ENCODE results near the gene ACTR2. TPM values are rescaled to one million over a fixed set of nuclear protein-coding genes. Genes with fewer than 3 reads are reported as not detected.
A peak's percentile ranks its signal among the peaks of the same experiment; 100 is the strongest.

ACTR2 gene
- total and polyA plus RNA-seq, 2 of the 13 experiments (the other 11 are each of a cell fraction or from before 2014, with no cell fraction given) = 51.2 to 100 TPM

- TF ChIP-seq ZBTB39 (CRISPR knock-in tag; IDR thresholded peaks at IDR 0.05) (0 out of 2 replicates have a peak, but pooled peaks have one; percentile 59), CCAR2 (optimal IDR thresholded peaks at IDR 0.05; ENCODE audit: low read depth, low read length) (no peak), LBX2 (CRISPR knock-in tag; IDR thresholded peaks at IDR 0.05; ENCODE audit: borderline replicate concordance) (no peak), MEF2D (CRISPR knock-in tag; IDR thresholded peaks at IDR 0.05) (peak; percentile 91), ATAD3A (CRISPR knock-in tag; IDR thresholded peaks at IDR 0.05) (0 out of 2 replicates have a peak, but pooled peaks have one; percentile 47), ZNF136 (CRISPR knock-in tag; IDR thresholded peaks at IDR 0.05; ENCODE audit: low read depth) (peak; percentile 79; the same call in 1 of the 2 replicates), ZNF143 (CRISPR knock-in tag; IDR thresholded peaks at IDR 0.05) (no peak), ZNF331 (CRISPR knock-in tag; IDR thresholded peaks at IDR 0.05) (peak; percentile 39), ZBTB7A (CRISPR knock-in tag; IDR thresholded peaks at IDR 0.05) (peak; percentile 60; the same call in 1 of the 2 replicates), GTF3A (CRISPR knock-in tag; conservative IDR thresholded peaks at IDR 0.05) (no peak), TBX2 (CRISPR knock-in tag; IDR thresholded peaks at IDR 0.05; ENCODE audit: borderline replicate concordance) (peak; percentile 80), ZSCAN31 (CRISPR knock-in tag; IDR thresholded peaks at IDR 0.05; ENCODE audit: low read depth) (peak; percentile 90), ZC3H13 (CRISPR knock-in tag; IDR thresholded peaks at IDR 0.05) (peak; percentile 18), TOPORS (CRISPR knock-in tag; IDR thresholded peaks at IDR 0.05) (peak; percentile 75), ZNF724P (CRISPR knock-in tag; IDR thresholded peaks at IDR 0.05; ENCODE audit: borderline replicate concordance) (peak; percentile 83; the same call in 1 of the 2 replicates)
- TF ChIP-seq, protein P1, sequence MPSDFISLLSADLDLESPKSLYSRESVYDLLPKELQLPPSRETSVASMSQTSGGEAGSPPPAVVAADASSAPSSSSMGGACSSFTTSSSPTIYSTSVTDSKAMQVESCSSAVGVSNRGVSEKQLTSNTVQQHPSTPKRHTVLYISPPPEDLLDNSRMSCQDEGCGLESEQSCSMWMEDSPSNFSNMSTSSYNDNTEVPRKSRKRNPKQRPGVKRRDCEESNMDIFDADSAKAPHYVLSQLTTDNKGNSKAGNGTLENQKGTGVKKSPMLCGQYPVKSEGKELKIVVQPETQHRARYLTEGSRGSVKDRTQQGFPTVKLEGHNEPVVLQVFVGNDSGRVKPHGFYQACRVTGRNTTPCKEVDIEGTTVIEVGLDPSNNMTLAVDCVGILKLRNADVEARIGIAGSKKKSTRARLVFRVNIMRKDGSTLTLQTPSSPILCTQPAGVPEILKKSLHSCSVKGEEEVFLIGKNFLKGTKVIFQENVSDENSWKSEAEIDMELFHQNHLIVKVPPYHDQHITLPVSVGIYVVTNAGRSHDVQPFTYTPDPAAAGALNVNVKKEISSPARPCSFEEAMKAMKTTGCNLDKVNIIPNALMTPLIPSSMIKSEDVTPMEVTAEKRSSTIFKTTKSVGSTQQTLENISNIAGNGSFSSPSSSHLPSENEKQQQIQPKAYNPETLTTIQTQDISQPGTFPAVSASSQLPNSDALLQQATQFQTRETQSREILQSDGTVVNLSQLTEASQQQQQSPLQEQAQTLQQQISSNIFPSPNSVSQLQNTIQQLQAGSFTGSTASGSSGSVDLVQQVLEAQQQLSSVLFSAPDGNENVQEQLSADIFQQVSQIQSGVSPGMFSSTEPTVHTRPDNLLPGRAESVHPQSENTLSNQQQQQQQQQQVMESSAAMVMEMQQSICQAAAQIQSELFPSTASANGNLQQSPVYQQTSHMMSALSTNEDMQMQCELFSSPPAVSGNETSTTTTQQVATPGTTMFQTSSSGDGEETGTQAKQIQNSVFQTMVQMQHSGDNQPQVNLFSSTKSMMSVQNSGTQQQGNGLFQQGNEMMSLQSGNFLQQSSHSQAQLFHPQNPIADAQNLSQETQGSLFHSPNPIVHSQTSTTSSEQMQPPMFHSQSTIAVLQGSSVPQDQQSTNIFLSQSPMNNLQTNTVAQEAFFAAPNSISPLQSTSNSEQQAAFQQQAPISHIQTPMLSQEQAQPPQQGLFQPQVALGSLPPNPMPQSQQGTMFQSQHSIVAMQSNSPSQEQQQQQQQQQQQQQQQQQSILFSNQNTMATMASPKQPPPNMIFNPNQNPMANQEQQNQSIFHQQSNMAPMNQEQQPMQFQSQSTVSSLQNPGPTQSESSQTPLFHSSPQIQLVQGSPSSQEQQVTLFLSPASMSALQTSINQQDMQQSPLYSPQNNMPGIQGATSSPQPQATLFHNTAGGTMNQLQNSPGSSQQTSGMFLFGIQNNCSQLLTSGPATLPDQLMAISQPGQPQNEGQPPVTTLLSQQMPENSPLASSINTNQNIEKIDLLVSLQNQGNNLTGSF (CRISPR knock-in tag; IDR thresholded peaks at IDR 0.05) = peak; percentile 69; the same call in 1 of the 2 replicates
- TF ChIP-seq, protein P2, sequence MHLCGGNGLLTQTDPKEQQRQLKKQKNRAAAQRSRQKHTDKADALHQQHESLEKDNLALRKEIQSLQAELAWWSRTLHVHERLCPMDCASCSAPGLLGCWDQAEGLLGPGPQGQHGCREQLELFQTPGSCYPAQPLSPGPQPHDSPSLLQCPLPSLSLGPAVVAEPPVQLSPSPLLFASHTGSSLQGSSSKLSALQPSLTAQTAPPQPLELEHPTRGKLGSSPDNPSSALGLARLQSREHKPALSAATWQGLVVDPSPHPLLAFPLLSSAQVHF (CRISPR knock-in tag; IDR thresholded peaks at IDR 0.05) = no peak
- TF ChIP-seq, protein P3, sequence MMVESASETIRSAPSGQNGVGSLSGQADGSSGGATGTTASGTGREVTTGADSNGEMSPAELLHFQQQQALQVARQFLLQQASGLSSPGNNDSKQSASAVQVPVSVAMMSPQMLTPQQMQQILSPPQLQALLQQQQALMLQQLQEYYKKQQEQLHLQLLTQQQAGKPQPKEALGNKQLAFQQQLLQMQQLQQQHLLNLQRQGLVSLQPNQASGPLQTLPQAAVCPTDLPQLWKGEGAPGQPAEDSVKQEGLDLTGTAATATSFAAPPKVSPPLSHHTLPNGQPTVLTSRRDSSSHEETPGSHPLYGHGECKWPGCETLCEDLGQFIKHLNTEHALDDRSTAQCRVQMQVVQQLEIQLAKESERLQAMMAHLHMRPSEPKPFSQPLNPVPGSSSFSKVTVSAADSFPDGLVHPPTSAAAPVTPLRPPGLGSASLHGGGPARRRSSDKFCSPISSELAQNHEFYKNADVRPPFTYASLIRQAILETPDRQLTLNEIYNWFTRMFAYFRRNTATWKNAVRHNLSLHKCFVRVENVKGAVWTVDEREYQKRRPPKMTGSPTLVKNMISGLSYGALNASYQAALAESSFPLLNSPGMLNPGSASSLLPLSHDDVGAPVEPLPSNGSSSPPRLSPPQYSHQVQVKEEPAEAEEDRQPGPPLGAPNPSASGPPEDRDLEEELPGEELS (CRISPR knock-in tag; IDR thresholded peaks at IDR 0.05) = peak; percentile 7; the same call in 1 of the 2 replicates
These were observed at the start of gene ACTR2 (continued) for GRCh38 chr2:65227456-65228262.

Measured in HepG2 (cell line).